ENCODE results near the gene MVD. TPM values are rescaled to one million over a fixed set of nuclear protein-coding genes. Genes with fewer than 3 reads are reported as not detected.

The MVD gene
- total and polyA plus RNA-seq, 2 experiments from 2014 or later, result 95.3 to 149 TPM

DNA sequence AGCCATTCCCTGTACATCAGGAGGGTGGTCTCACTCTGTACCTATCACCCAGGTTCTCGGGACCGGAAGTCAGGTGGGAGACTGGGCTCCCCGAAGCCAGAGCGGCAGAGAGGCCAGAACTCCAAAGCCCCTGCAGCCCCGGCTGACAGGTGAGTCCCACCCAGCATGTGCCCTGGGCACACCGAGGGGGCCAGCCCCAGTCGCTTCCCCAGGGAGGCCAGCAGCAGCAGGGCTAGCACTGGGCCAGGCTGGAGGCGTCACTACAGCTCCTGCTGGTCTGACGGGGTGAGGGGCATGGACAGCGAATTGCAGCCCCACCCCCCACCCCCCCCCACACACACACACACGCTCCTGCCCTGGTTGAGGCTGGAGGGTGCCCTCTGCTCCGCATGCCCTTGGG lies 32.5 kb downstream of the MVD start (continued):
- TF ChIP-seq, protein P1, sequence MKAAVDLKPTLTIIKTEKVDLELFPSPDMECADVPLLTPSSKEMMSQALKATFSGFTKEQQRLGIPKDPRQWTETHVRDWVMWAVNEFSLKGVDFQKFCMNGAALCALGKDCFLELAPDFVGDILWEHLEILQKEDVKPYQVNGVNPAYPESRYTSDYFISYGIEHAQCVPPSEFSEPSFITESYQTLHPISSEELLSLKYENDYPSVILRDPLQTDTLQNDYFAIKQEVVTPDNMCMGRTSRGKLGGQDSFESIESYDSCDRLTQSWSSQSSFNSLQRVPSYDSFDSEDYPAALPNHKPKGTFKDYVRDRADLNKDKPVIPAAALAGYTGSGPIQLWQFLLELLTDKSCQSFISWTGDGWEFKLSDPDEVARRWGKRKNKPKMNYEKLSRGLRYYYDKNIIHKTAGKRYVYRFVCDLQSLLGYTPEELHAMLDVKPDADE (IDR thresholded peaks at IDR 0.05), result no peak
- TF ChIP-seq EZH2 (IDR thresholded peaks at IDR 0.05; ENCODE audit: low read depth, unreplicated experiment), result no peak
- TF ChIP-seq, protein P2, sequence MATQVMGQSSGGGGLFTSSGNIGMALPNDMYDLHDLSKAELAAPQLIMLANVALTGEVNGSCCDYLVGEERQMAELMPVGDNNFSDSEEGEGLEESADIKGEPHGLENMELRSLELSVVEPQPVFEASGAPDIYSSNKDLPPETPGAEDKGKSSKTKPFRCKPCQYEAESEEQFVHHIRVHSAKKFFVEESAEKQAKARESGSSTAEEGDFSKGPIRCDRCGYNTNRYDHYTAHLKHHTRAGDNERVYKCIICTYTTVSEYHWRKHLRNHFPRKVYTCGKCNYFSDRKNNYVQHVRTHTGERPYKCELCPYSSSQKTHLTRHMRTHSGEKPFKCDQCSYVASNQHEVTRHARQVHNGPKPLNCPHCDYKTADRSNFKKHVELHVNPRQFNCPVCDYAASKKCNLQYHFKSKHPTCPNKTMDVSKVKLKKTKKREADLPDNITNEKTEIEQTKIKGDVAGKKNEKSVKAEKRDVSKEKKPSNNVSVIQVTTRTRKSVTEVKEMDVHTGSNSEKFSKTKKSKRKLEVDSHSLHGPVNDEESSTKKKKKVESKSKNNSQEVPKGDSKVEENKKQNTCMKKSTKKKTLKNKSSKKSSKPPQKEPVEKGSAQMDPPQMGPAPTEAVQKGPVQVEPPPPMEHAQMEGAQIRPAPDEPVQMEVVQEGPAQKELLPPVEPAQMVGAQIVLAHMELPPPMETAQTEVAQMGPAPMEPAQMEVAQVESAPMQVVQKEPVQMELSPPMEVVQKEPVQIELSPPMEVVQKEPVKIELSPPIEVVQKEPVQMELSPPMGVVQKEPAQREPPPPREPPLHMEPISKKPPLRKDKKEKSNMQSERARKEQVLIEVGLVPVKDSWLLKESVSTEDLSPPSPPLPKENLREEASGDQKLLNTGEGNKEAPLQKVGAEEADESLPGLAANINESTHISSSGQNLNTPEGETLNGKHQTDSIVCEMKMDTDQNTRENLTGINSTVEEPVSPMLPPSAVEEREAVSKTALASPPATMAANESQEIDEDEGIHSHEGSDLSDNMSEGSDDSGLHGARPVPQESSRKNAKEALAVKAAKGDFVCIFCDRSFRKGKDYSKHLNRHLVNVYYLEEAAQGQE (IDR thresholded peaks at IDR 0.05; ENCODE audit: unreplicated experiment), result no peak
- no peak for TF ChIP-seq POLR2AphosphoS5 (IDR thresholded peaks at IDR 0.05; ENCODE audit: low read depth)
- TF ChIP-seq NANOG (IDR thresholded peaks at IDR 0.05; ENCODE audit: borderline replicate concordance), result no peak
- no peak for TF ChIP-seq ZNF331 (CRISPR knock-in tag; IDR thresholded peaks at IDR 0.05; ENCODE audit: low read depth)

DNA sequence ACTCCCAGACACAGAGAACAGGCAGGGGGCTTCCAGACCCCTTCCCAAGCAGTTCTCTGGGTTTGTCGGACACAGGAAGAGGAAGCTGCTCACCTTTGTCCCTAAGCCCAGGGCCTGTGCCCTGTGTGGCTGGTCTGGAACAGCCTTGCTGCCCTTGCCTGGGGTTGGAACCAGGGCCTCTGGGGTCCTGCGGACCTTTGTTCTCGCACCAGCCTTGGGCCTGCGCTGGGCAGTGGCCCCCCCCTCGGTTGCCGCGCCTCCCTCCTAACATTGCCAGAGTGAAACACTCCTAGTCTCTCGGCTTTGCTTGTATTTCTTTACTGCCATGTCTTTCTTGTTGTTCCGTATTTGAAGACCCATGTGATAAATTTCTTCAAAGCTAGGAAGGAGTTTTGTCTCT lies 33.1 kb downstream of the MVD start:
- H3K27me3 ChIP-seq (ENCODE audit: insufficient read depth), result no peaks in the 10 kb centered on the region
- H3K4me2 ChIP-seq, result no peak overlapping the region
- H3K36me3 Mint-ChIP-seq (ENCODE audit: low read depth), result peaks cover 45% of the 10 kb centered on the region
- H4K20me1 ChIP-seq (replicated peaks; ENCODE audit: insufficient read depth), result 0 out of 2 replicates have a peak, but pooled peaks cover 5% of the 10 kb centered on the region
- H3K27ac Mint-ChIP-seq, result no peak overlapping the region
- H3K27ac ChIP-seq (ENCODE audit: low read depth), result peak overlapping the region; percentile 45; the same call in 1 of the 2 replicates
- ATAC-seq (no peak), DNase-seq (ENCODE audit: low spot score) (no peak)
- no peak overlapping the region for H2AFZ ChIP-seq
- peaks cover 23% of the 10 kb centered on the region for H3K4me1 Mint-ChIP-seq
- peaks cover 8% of the 10 kb centered on the region; the same call in 1 of the 2 replicates for H3F3A ChIP-seq (replicated peaks; ENCODE audit: low read depth)
- H3K27me3 Mint-ChIP-seq (ENCODE audit: insufficient read depth, low read depth, poor library complexity), result peaks cover 9% of the 10 kb centered on the region
- H3K79me2 ChIP-seq (replicated peaks; ENCODE audit: insufficient read depth), result no peaks in the 10 kb centered on the region
- no peaks in the 10 kb centered on the region for H3K9me3 Mint-ChIP-seq
- H3K4me3 Mint-ChIP-seq, result no peak overlapping the region
- H3K36me3 ChIP-seq (ENCODE audit: insufficient read depth), result peaks cover 13% of the 10 kb centered on the region; the same call in 1 of the 2 replicates
- H3K4me1 ChIP-seq (ENCODE audit: insufficient read depth), result peaks cover 10% of the 10 kb centered on the region; the same call in 1 of the 2 replicates
- H3K4me3 ChIP-seq, result no peak overlapping the region
- no peaks in the 10 kb centered on the region for H3K9me2 ChIP-seq (ENCODE audit: insufficient read depth)
- TF ChIP-seq CREB1 (CRISPR knock-in tag; IDR thresholded peaks at IDR 0.05; ENCODE audit: low read depth), result no peak
- TF ChIP-seq, protein P1 (IDR thresholded peaks at IDR 0.05), result no peak
- no peak for TF ChIP-seq EZH2 (IDR thresholded peaks at IDR 0.05; ENCODE audit: low read depth, unreplicated experiment)
- TF ChIP-seq EZH2phosphoT487 (IDR thresholded peaks at IDR 0.05; ENCODE audit: unreplicated experiment), result no peak
- TF ChIP-seq NANOG (IDR thresholded peaks at IDR 0.05; ENCODE audit: borderline replicate concordance), result no peak
- TF ChIP-seq, protein P3, sequence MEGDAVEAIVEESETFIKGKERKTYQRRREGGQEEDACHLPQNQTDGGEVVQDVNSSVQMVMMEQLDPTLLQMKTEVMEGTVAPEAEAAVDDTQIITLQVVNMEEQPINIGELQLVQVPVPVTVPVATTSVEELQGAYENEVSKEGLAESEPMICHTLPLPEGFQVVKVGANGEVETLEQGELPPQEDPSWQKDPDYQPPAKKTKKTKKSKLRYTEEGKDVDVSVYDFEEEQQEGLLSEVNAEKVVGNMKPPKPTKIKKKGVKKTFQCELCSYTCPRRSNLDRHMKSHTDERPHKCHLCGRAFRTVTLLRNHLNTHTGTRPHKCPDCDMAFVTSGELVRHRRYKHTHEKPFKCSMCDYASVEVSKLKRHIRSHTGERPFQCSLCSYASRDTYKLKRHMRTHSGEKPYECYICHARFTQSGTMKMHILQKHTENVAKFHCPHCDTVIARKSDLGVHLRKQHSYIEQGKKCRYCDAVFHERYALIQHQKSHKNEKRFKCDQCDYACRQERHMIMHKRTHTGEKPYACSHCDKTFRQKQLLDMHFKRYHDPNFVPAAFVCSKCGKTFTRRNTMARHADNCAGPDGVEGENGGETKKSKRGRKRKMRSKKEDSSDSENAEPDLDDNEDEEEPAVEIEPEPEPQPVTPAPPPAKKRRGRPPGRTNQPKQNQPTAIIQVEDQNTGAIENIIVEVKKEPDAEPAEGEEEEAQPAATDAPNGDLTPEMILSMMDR (conservative IDR thresholded peaks at IDR 0.05; ENCODE audit: low read depth in 2 of 2), result no peak
- TF ChIP-seq, protein P2 (IDR thresholded peaks at IDR 0.05; ENCODE audit: unreplicated experiment), result no peak
- TF ChIP-seq STAT1 (IDR thresholded peaks at IDR 0.05; ENCODE audit: unreplicated experiment), result no peak
- TF ChIP-seq JUNB (IDR thresholded peaks at IDR 0.05; ENCODE audit: unreplicated experiment), result no peak
- no peak for TF ChIP-seq ZNF331 (CRISPR knock-in tag; IDR thresholded peaks at IDR 0.05; ENCODE audit: low read depth)
- TF ChIP-seq ZNF114 (CRISPR knock-in tag; IDR thresholded peaks at IDR 0.05), result no peak

Measured in GM23338 (cell line).